ENCODE measurements around the gene NRL. TPM values are rescaled to one million over a fixed set of nuclear protein-coding genes. Genes with fewer than 3 reads are reported as not detected.

The NRL gene
- total and polyA plus RNA-seq, 2 donors from 2014 or later: 4.9 to 5.5 TPM

- H3K36me3 ChIP-seq (ENCODE audit: control insufficient read depth in 2 of 3, insufficient read depth in 3 of 3, low read length in 3 of 3): no peaks in the 10 kb centered on the region
- TF ChIP-seq, protein P1, sequence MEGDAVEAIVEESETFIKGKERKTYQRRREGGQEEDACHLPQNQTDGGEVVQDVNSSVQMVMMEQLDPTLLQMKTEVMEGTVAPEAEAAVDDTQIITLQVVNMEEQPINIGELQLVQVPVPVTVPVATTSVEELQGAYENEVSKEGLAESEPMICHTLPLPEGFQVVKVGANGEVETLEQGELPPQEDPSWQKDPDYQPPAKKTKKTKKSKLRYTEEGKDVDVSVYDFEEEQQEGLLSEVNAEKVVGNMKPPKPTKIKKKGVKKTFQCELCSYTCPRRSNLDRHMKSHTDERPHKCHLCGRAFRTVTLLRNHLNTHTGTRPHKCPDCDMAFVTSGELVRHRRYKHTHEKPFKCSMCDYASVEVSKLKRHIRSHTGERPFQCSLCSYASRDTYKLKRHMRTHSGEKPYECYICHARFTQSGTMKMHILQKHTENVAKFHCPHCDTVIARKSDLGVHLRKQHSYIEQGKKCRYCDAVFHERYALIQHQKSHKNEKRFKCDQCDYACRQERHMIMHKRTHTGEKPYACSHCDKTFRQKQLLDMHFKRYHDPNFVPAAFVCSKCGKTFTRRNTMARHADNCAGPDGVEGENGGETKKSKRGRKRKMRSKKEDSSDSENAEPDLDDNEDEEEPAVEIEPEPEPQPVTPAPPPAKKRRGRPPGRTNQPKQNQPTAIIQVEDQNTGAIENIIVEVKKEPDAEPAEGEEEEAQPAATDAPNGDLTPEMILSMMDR (IDR thresholded peaks at IDR 0.05; ENCODE audit: borderline replicate concordance, extremely low read depth, insufficient read depth): no peak
- H3K9me3 ChIP-seq (ENCODE audit: control insufficient read depth in 2 of 3, insufficient read depth in 1 of 3, low read length in 3 of 3): no peaks in the 10 kb centered on the region
- no peaks in the 10 kb centered on the region for H3K27me3 ChIP-seq (ENCODE audit: control insufficient read depth, insufficient read depth, low read length)
- no peak for DNase-seq
- intact Hi-C loops (cut with DNase I): no loop called here
- H3K4me1 ChIP-seq (ENCODE audit: control insufficient read depth in 2 of 3, insufficient read depth in 2 of 3, low read depth in 1 of 3, low read length in 3 of 3): peaks cover 3 to 5% (median 5%) of the 10 kb centered on the region in 3 donors
- H3K27ac ChIP-seq (ENCODE audit: low read depth in 2 of 2, low read length in 2 of 2): no peak overlapping the region
- no peak overlapping the region for H3K9ac ChIP-seq (ENCODE audit: low read length in 3 of 3)
- no peak overlapping the region for H3K4me3 ChIP-seq (ENCODE audit: low read length in 3 of 3)
- FAIRE-seq: no peak
Measured at GRCh38 chr14:24083462-24083861, 31.3 kb downstream of the NRL start.

GRCh38 chr14:24082411-24083080 is 32.2 kb downstream of the NRL start:
- H3K9ac ChIP-seq (ENCODE audit: low read length in 3 of 3): no peak overlapping the region
- H3K27ac ChIP-seq (ENCODE audit: low read depth in 2 of 2, low read length in 2 of 2): no peak overlapping the region
- DNase-seq (peak in 1 of 5 donors; percentile 63), FAIRE-seq (no peak)
- H3K4me3 ChIP-seq (ENCODE audit: low read length in 3 of 3): no peak overlapping the region
- H3K4me1 ChIP-seq (ENCODE audit: control insufficient read depth in 2 of 3, insufficient read depth in 2 of 3, low read depth in 1 of 3, low read length in 3 of 3): peaks cover 3 to 5% (median 5%) of the 10 kb centered on the region in 3 donors
- TF ChIP-seq, protein P1 (IDR thresholded peaks at IDR 0.05; ENCODE audit: borderline replicate concordance, extremely low read depth, insufficient read depth): no peak
- intact Hi-C loops (cut with DNase I): no loop called here
- H3K9me3 ChIP-seq (ENCODE audit: control insufficient read depth in 2 of 3, insufficient read depth in 1 of 3, low read length in 3 of 3): no peaks in the 10 kb centered on the region
- H3K36me3 ChIP-seq (ENCODE audit: control insufficient read depth in 2 of 3, insufficient read depth in 3 of 3, low read length in 3 of 3): no peaks in the 10 kb centered on the region
- H3K27me3 ChIP-seq (ENCODE audit: control insufficient read depth, insufficient read depth, low read length): no peaks in the 10 kb centered on the region

- peak in 2 of 5 donors; percentile 15 to 22 for DNase-seq
- Histone ChIP-seq H3K27me3 (ENCODE audit: control insufficient read depth, insufficient read depth, low read length) (no peaks in the 10 kb centered on the region), H3K4me1 (ENCODE audit: control insufficient read depth in 2 of 3, insufficient read depth in 2 of 3, low read depth in 1 of 3, low read length in 3 of 3) (peaks cover 3 to 5% (median 5%) of the 10 kb centered on the region in 3 donors), H3K9me3 (ENCODE audit: control insufficient read depth in 2 of 3, insufficient read depth in 1 of 3, low read length in 3 of 3) (no peaks in the 10 kb centered on the region), H3K9ac (ENCODE audit: low read length in 3 of 3) (peak overlapping the region in 1 of 3 donors; percentile 9), H3K27ac (ENCODE audit: low read depth in 2 of 2, low read length in 2 of 2) (peak overlapping the region in 1 of 2 donors; percentile 57), H3K36me3 (ENCODE audit: control insufficient read depth in 2 of 3, insufficient read depth in 3 of 3, low read length in 3 of 3) (no peaks in the 10 kb centered on the region), H3K4me3 (ENCODE audit: low read length in 3 of 3) (peak overlapping the region in 1 of 3 donors; percentile 56)
- TF ChIP-seq, protein P1 (IDR thresholded peaks at IDR 0.05; ENCODE audit: borderline replicate concordance, extremely low read depth, insufficient read depth): no peak
- intact Hi-C loops (cut with DNase I): no loop called here
- no peak for FAIRE-seq
Measured at GRCh38 chr14:24081739-24082211, 33.0 kb downstream of the NRL start.
